Measurements from ENCODE around the gene S100A5. TPM values are rescaled to one million over a fixed set of nuclear protein-coding genes. Genes with fewer than 3 reads are reported as not detected.
"Not testable (repeated sequence)": the region's sequence is repeated elsewhere in the genome, so short reads cannot be mapped to it uniquely, and the experiment has no call there.

Gene S100A5
- total RNA-seq, 2 donors from 2014 or later: not detected

- Histone ChIP-seq H3K4me3 (no peak overlapping the region), H3K36me3 (no peaks in the 10 kb centered on the region), H3K27ac (peak overlapping the region; percentile 97), H3K9me3 (no peaks in the 10 kb centered on the region), H3K27me3 (no peaks in the 10 kb centered on the region), H3K4me1 (peaks cover 29% of the 10 kb centered on the region), H3K9ac (ENCODE audit: low read depth in 2 of 2, low read length in 2 of 2) (peak overlapping the region; percentile 67 to 82)
- peak; percentile 98 for DNase-seq
- intact Hi-C loops (cut with DNase I): loop anchor here (10.0 kb wide), 1 partner anchor 212 kb away; the partner anchor contains the start of gene S100A9
- no peak for TF ChIP-seq CTCF (IDR thresholded peaks at IDR 0.05)
Observed at GRCh38 chr1:153566414-153567371, 26.0 kb upstream of the S100A5 start.

- intact Hi-C loops (cut with DNase I): loop anchor here (10.0 kb wide), 1 partner anchor 211 kb away; the partner anchor contains the start of gene S100A9
- no peak within 1 kb of the TSS for H3K4me3 ChIP-seq
- H3K4me1 ChIP-seq: peaks cover 29% of the 10 kb centered on the region
- H3K27me3 ChIP-seq: no peaks in the 10 kb centered on the region
- peak; percentile 61 for DNase-seq
- peak within 1 kb of the TSS; percentile 97 for H3K27ac ChIP-seq
- TF ChIP-seq CTCF (IDR thresholded peaks at IDR 0.05): no peak
- peak within 1 kb of the TSS; percentile 67 to 82 for H3K9ac ChIP-seq (ENCODE audit: low read depth in 2 of 2, low read length in 2 of 2)
- H3K36me3 ChIP-seq: no peaks in the 10 kb centered on the region
- H3K9me3 ChIP-seq: no peaks in the 10 kb centered on the region
Observed at GRCh38 chr1:153565529-153566374, 25.0 kb upstream of the S100A5 start, which contains the start of gene S100A2. Gene S100A2, minus strand, starts transcription at chr1:153565844. Its CDS starts 1,967 bp downstream, at chr1:153563877.

GRCh38 chr1:153563991-153564390 lies 23.3 kb upstream of the S100A5 start:
- no peaks in the 10 kb centered on the region for H3K9me3 ChIP-seq
- H3K4me3 ChIP-seq: no peak overlapping the region
- H3K27ac ChIP-seq: no peak overlapping the region
- H3K4me1 ChIP-seq: peaks cover 29% of the 10 kb centered on the region
- no peaks in the 10 kb centered on the region for H3K36me3 ChIP-seq
- peak overlapping the region in 1 of 2 donors; percentile 26 for H3K9ac ChIP-seq (ENCODE audit: low read depth in 2 of 2, low read length in 2 of 2)
- TF ChIP-seq CTCF (IDR thresholded peaks at IDR 0.05): no peak
- intact Hi-C loops (cut with DNase I): loop anchor here (10.0 kb wide), 1 partner anchor 209 kb away; the partner anchor contains the start of gene S100A9
- no peaks in the 10 kb centered on the region for H3K27me3 ChIP-seq
- DNase-seq: no peak

- no peak overlapping the region for H3K4me3 ChIP-seq
- no peaks in the 10 kb centered on the region for H3K27me3 ChIP-seq
- no peak overlapping the region for H3K9ac ChIP-seq (ENCODE audit: low read depth in 2 of 2, low read length in 2 of 2)
- DNase-seq: no peak
- intact Hi-C loops (cut with DNase I): loop anchor here (10.0 kb wide), 1 partner anchor 209 kb away; the partner anchor contains the start of gene S100A9
- no peak overlapping the region for H3K27ac ChIP-seq
- H3K4me1 ChIP-seq: peaks cover 26% of the 10 kb centered on the region
- TF ChIP-seq CTCF (IDR thresholded peaks at IDR 0.05): no peak
- no peaks in the 10 kb centered on the region for H3K36me3 ChIP-seq
- no peaks in the 10 kb centered on the region for H3K9me3 ChIP-seq
Observed at GRCh38 chr1:153563483-153563901, 22.8 kb upstream of the S100A5 start.

- H3K4me1 ChIP-seq: peaks cover 16% of the 10 kb centered on the region
- H3K27ac ChIP-seq; H3K9me3 ChIP-seq; H3K27me3 ChIP-seq; H3K4me3 ChIP-seq; H3K9ac ChIP-seq (ENCODE audit: low read depth in 2 of 2, low read length in 2 of 2); H3K36me3 ChIP-seq; DNase-seq: not testable (repeated sequence)
- intact Hi-C loops (cut with DNase I): loop anchor here (10.0 kb wide), 1 partner anchor 207 kb away; the partner anchor contains the start of gene S100A9
Observed at GRCh38 chr1:153562021-153562420, 21.3 kb upstream of the S100A5 start.
